PC-9 (cell line): ENCODE data around the gene MACROD1. TPM values are rescaled to one million over a fixed set of nuclear protein-coding genes. Genes with fewer than 3 reads are reported as not detected.

Experiments
- BruUV-seq: library from RNA; stranded (reverse); fragments of 400-500 nt; replicated peaks from 2 replicates; lab custom pipeline; 2021; lab: Mats Ljungman, UMichigan
- CTCF ChIA-PET: fragments of 300-600 bp; sonication (Branson Sonifier 250); formaldehyde crosslinking; loops from one replicate; lab custom pipeline; 2022; ENCODE audit warnings: antibody characterized with exemption; lab: Charles Lee
- POLR2A ChIA-PET: fragments of 300-600 bp; sonication (Branson Sonifier 250); formaldehyde crosslinking; loops from one replicate; lab custom pipeline; 2022; ENCODE audit warnings: antibody characterized with exemption; ENCODE audit not compliant: unreplicated experiment; lab: Charles Lee
- DNase-seq, 2 experiments: peaks; one replicate each; pipeline versions ENCODE4 v3.0.0 to v3.0.0-alpha.2; 2015 to 2022; ENCODE audit warnings: mixed read lengths in 1 of 2
- H2AFZ ChIP-seq: fragments of 200-600 bp; sonication (generic); 2 replicates; pipeline ENCODE4 v1.8.1; 2017; ENCODE audit warnings: antibody characterized with exemption
- H3F3A ChIP-seq: fragments of 200-600 bp; sonication (generic); 2 replicates; pipeline ENCODE4 v1.8.1; 2017; ENCODE audit warnings: antibody characterized with exemption, mild to moderate bottlenecking, low read depth; ENCODE audit not compliant: insufficient read depth
- H3K27ac ChIP-seq: fragments of 200-600 bp; sonication (generic); 2 replicates; pipeline ENCODE4 v1.6.1; 2016; ENCODE audit warnings: mixed run types
- H3K27me3 ChIP-seq: fragments of 200-600 bp; sonication (generic); 2 replicates; pipeline ENCODE4 v1.6.1; 2016; ENCODE audit warnings: low read depth, mixed run types; ENCODE audit not compliant: insufficient read depth
- H3K36me3 ChIP-seq: fragments of 200-600 bp; sonication (generic); 2 replicates; pipeline ENCODE4 v1.6.1; 2016; ENCODE audit warnings: low read depth, mixed run types
- H3K4me1 ChIP-seq: fragments of 200-600 bp; sonication (generic); replicated peaks from 2 replicates; pipeline ENCODE4 v1.6.1; 2016; ENCODE audit warnings: mixed run types; ENCODE audit not compliant: insufficient read depth
- H3K4me2 ChIP-seq: fragments of 200-600 bp; sonication (generic); 2 replicates; pipeline ENCODE4 v1.6.1; 2017; ENCODE audit warnings: mixed run types
- H3K4me3 ChIP-seq: fragments of 200-600 bp; sonication (generic); 2 replicates; pipeline ENCODE4 v1.6.1; 2016; ENCODE audit warnings: mixed run types
- H3K79me2 ChIP-seq: fragments of 200-600 bp; sonication (generic); 2 replicates; pipeline ENCODE4 v1.6.1; 2017; ENCODE audit warnings: low read depth, mixed run types
- H3K9me2 ChIP-seq: fragments of 200-600 bp; sonication (generic); 2 replicates; pipeline ENCODE4 v1.8.1; 2017; ENCODE audit warnings: mild to moderate bottlenecking; ENCODE audit not compliant: insufficient read depth
- H3K9me3 ChIP-seq: fragments of 200-600 bp; sonication (generic); 2 replicates; pipeline ENCODE4 v1.8.1; 2016; ENCODE audit warnings: low read depth; ENCODE audit not compliant: insufficient read depth
- H4K20me1 ChIP-seq: fragments of 200-600 bp; sonication (generic); 2 replicates; pipeline ENCODE4 v1.8.1; 2017; ENCODE audit not compliant: insufficient read depth
- EZH2 ChIP-seq: fragments of 200-600 bp; sonication (generic); IDR thresholded peaks from 2 replicates; pipeline ENCODE4 v1.8.0; 2017; ENCODE audit warnings: antibody characterized with exemption, low read depth
- intact Hi-C: fragments of 100-400 bp; cut with micrococcal nuclease; formaldehyde crosslinking; loops from one replicate; pipeline ENCODE4 v1.10.0; 2022; ENCODE audit not compliant: unreplicated experiment
- total RNA-seq: library from RNA; stranded (reverse); gene quantifications from 2 replicates; pipeline ENCODE4 v1.2.3, GENCODE V29; 2021
- TF ChIP-seq, protein P1 (sequence below): fragments of 200-600 bp; sonication (generic); conservative IDR thresholded peaks from 2 replicates; pipeline ENCODE4 v1.6.1; 2017; ENCODE audit warnings: mixed run types, antibody characterized with exemption, mild to moderate bottlenecking, moderate library complexity

MACROD1 gene
- total RNA-seq, 1 experiment from 2014 or later, result 41.0 TPM

DNA sequence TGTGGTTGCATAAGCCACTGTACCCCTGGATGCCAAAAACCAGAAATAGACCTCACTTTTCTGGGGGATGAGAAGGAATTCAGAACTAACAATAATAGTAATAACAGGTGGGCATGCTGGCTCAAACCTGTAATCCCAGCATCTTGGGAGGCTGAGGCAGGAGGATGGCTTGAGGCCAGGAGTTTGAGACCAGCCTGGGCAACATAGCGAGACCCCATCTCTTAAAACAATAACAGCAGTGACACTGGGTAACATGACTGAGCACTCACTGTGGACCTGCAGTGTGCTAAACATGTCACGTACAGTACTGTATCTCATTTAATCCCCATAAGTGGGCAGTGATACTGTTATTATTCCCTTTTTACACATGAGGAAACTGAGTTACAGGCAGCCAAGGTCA, 120.2 kb downstream of the MACROD1 start:
- no peak overlapping the region for H3K4me3 ChIP-seq
- H3K27ac ChIP-seq, result no peak overlapping the region
- H3K36me3 ChIP-seq, result no peaks in the 10 kb centered on the region
- no peak for TF ChIP-seq EZH2
- TF ChIP-seq, protein P1, sequence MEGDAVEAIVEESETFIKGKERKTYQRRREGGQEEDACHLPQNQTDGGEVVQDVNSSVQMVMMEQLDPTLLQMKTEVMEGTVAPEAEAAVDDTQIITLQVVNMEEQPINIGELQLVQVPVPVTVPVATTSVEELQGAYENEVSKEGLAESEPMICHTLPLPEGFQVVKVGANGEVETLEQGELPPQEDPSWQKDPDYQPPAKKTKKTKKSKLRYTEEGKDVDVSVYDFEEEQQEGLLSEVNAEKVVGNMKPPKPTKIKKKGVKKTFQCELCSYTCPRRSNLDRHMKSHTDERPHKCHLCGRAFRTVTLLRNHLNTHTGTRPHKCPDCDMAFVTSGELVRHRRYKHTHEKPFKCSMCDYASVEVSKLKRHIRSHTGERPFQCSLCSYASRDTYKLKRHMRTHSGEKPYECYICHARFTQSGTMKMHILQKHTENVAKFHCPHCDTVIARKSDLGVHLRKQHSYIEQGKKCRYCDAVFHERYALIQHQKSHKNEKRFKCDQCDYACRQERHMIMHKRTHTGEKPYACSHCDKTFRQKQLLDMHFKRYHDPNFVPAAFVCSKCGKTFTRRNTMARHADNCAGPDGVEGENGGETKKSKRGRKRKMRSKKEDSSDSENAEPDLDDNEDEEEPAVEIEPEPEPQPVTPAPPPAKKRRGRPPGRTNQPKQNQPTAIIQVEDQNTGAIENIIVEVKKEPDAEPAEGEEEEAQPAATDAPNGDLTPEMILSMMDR, result no peak
- peaks cover 40% of the 10 kb centered on the region for H4K20me1 ChIP-seq
- H3K27me3 ChIP-seq, result no peaks in the 10 kb centered on the region
- H3K9me2 ChIP-seq, result no peaks in the 10 kb centered on the region
- CTCF ChIA-PET, result no interaction called here
- no peaks in the 10 kb centered on the region for H3K9me3 ChIP-seq
- no peak overlapping the region for H2AFZ ChIP-seq
- intact Hi-C loops, result no loop called here
- DNase-seq, result no peak
- BruUV-seq, result no TSS peak
- H3K4me1 ChIP-seq, result no peaks in the 10 kb centered on the region
- no peaks in the 10 kb centered on the region for H3F3A ChIP-seq
- H3K4me2 ChIP-seq, result no peak overlapping the region
- POLR2A ChIA-PET, result no interaction called here
- H3K79me2 ChIP-seq, result no peaks in the 10 kb centered on the region

DNA sequence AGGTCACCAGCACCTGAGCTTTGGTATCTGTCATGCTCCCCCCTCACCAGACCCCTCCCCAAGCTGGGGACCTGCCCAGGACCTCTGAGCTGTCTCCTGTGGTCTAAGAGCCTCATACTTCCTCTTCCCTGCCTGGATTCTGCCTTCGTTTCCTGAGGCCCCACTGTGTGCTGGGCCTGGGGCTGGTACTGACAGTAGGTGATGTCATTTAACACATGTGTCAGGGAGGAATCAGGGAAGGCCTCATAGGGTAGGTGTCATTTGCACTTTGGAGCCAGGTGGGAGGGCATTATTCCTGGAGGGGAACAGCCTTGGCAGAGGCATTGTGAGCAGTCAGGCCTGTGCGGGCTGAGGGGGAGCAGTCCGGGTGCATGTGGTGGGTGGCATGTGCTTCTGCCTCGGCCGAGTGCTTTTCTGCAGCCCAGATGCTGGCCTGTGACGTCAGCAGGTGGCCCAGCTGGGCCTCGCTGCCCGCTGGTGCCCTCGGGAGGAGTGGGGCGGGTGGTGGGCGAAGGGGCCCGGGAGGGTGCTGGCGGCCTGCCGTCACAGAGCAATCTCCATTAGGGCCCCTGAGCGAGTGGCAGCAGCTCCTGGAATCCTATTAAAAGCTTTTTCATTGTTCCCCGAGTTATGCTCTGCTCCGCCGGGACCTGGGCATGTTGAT, 121.1 kb downstream of the MACROD1 start:
- Histone ChIP-seq H3K9me3 (no peaks in the 10 kb centered on the region), H3K27me3 (no peaks in the 10 kb centered on the region), H3K27ac (no peak overlapping the region), H3F3A (no peaks in the 10 kb centered on the region), H3K9me2 (no peaks in the 10 kb centered on the region), H2AFZ (no peak overlapping the region), H3K4me2 (no peak overlapping the region), H3K4me1 (no peaks in the 10 kb centered on the region), H4K20me1 (peaks cover 39% of the 10 kb centered on the region), H3K36me3 (no peaks in the 10 kb centered on the region), H3K79me2 (no peaks in the 10 kb centered on the region), H3K4me3 (no peak overlapping the region)
- intact Hi-C loops, result no loop called here
- DNase-seq, result no peak
- CTCF ChIA-PET, result no interaction called here
- no TSS peak for BruUV-seq
- TF ChIP-seq, protein P1, result no peak
- no peak for TF ChIP-seq EZH2
- POLR2A ChIA-PET, result no interaction called here

DNA sequence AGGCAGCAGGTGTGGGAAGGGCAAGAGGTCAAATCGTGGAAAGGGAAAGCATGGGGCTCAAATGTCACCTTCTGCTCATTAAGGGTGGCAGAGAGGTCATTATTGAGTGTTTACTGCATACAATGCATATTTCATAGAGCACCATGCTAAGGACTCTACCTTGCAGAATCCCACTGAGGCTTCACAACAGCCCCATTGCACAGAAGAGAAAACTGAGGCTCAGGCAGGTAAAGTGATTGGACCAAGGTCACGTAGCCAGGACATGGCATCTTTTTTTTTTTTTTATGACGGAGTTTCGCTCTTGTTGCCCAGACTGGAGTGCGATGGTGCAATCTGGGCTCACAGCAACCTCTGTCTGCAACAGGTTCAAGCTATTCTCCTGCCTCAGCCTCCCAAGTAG, 122.4 kb downstream of the MACROD1 start:
- CTCF ChIA-PET, result interaction anchor here (0.7 kb wide), 1 partner anchor 236 kb away, joined by 8 read pairs; no protein-coding TSS in a partner anchor
- intact Hi-C loops, result no loop called here
- DNase-seq, result no peak

More for the DNA sequence above, 122.4 kb downstream of the MACROD1 start:
- Histone ChIP-seq H4K20me1 (peaks cover 30% of the 10 kb centered on the region), H3K4me1 (no peaks in the 10 kb centered on the region), H3K27me3 (no peaks in the 10 kb centered on the region), H3K4me2 (no peak overlapping the region), H3K9me2 (no peaks in the 10 kb centered on the region), H3K4me3 (no peak overlapping the region), H3K9me3 (no peaks in the 10 kb centered on the region), H2AFZ (no peak overlapping the region), H3K79me2 (no peaks in the 10 kb centered on the region), H3K27ac (no peak overlapping the region), H3K36me3 (no peaks in the 10 kb centered on the region), H3F3A (no peaks in the 10 kb centered on the region; the same call in 1 of the 2 replicates)
- POLR2A ChIA-PET, result no interaction called here
- BruUV-seq, result no TSS peak
- no peak for TF ChIP-seq EZH2
- TF ChIP-seq, protein P1, result no peak
